ENCODE measurements around the gene DCN. TPM values are rescaled to one million over a fixed set of nuclear protein-coding genes. Genes with fewer than 3 reads are reported as not detected.

The DCN gene
- total RNA-seq, 6 experiments from 2014 or later = 82.7 to 235 (median 164) TPM

GRCh38 chr12:91098461-91098860 lies 84.2 kb downstream of the DCN start:
- no peak for DNase-seq
- Histone ChIP-seq H3K27me3 (no peaks in the 10 kb centered on the region), H3K36me3 (no peaks in the 10 kb centered on the region), H3K4me1 (no peaks in the 10 kb centered on the region), H3K27ac (no peak overlapping the region), H3K4me3 (no peak overlapping the region), H3K9me3 (no peaks in the 10 kb centered on the region)
- no peak for ATAC-seq
- TF ChIP-seq CTCF (IDR thresholded peaks at IDR 0.05) = no peak
- no peak for TF ChIP-seq POLR2A (IDR thresholded peaks at IDR 0.05)
- intact Hi-C loops (cut with DNase I) = no loop called here

- DNase-seq = no peak
- no peaks in the 10 kb centered on the region for H3K27me3 ChIP-seq
- H3K36me3 ChIP-seq = no peaks in the 10 kb centered on the region
- intact Hi-C loops (cut with DNase I) = no loop called here
- TF ChIP-seq POLR2A (IDR thresholded peaks at IDR 0.05) (no peak), CTCF (IDR thresholded peaks at IDR 0.05) (no peak)
- WGBS (ENCODE audit: insufficient coverage, low coverage, low lambda C conversion rate, missing lambda C conversion rate) = 35% methylated on average over 1 of the region's 1 CpG
- H3K4me1 ChIP-seq = peaks cover 0 to 2% (median 0%) of the 10 kb centered on the region in 4 donors
- H3K4me3 ChIP-seq = no peak overlapping the region
- no peak overlapping the region for H3K27ac ChIP-seq
- no peak for ATAC-seq
- no peaks in the 10 kb centered on the region for H3K9me3 ChIP-seq
Observed at GRCh38 chr12:91094957-91095356, 87.7 kb downstream of the DCN start.

- H3K27me3 ChIP-seq = no peaks in the 10 kb centered on the region
- no peak overlapping the region for H3K27ac ChIP-seq
- intact Hi-C loops (cut with DNase I) = no loop called here
- no peaks in the 10 kb centered on the region for H3K9me3 ChIP-seq
- TF ChIP-seq CTCF (IDR thresholded peaks at IDR 0.05) = no peak
- TF ChIP-seq POLR2A (IDR thresholded peaks at IDR 0.05) = no peak
- H3K4me1 ChIP-seq = peaks cover 0 to 2% (median 0%) of the 10 kb centered on the region in 4 donors
- no peaks in the 10 kb centered on the region for H3K36me3 ChIP-seq
- ATAC-seq (no peak), DNase-seq (no peak)
- no peak overlapping the region for H3K4me3 ChIP-seq
Observed at GRCh38 chr12:91094032-91094662, 88.5 kb downstream of the DCN start.

- Histone ChIP-seq H3K27ac (no peak overlapping the region), H3K4me3 (no peak overlapping the region), H3K36me3 (no peaks in the 10 kb centered on the region), H3K9me3 (no peaks in the 10 kb centered on the region), H3K4me1 (peaks cover 0 to 2% (median 0%) of the 10 kb centered on the region in 4 donors), H3K27me3 (no peaks in the 10 kb centered on the region)
- ATAC-seq (no peak), DNase-seq (no peak)
- WGBS (ENCODE audit: insufficient coverage, low coverage, low lambda C conversion rate, missing lambda C conversion rate) = 52% methylated on average over 4 of the region's 4 CpGs
- intact Hi-C loops (cut with DNase I) = no loop called here
- TF ChIP-seq CTCF (IDR thresholded peaks at IDR 0.05) (no peak), POLR2A (IDR thresholded peaks at IDR 0.05) (no peak)
Observed at GRCh38 chr12:91093341-91093740, 89.3 kb downstream of the DCN start.

Data from right lobe of liver (tissue), 6 donors.